Measurements from ENCODE around the gene EXOC6B. TPM values are rescaled to one million over a fixed set of nuclear protein-coding genes. Genes with fewer than 3 reads are reported as not detected.

EXOC6B gene
- total and polyA plus RNA-seq, 10 of the 15 experiments (the other 5 are each of a cell fraction or from before 2014, with no cell fraction given) = 0.23 to 2.2 (median 1.2) TPM

- H3K4me2 ChIP-seq (ENCODE audit: control insufficient read depth, insufficient read depth) = no peak overlapping the region
- ChIA-PET RAD21 (ENCODE audit: unreplicated experiment) (no interaction called here), SMC1A (ENCODE audit: uncharacterized antibody, unreplicated experiment) (no interaction called here), CTCF (interaction anchor here (0.7 to 1.1 kb wide), 4 partner anchors 19 to 197 kb away, joined by 3 read pairs; no protein-coding TSS in a partner anchor), POLR2A (no interaction called here)
- 29% methylated on average over 3 of the region's 3 CpGs for WGBS (ENCODE audit: insufficient coverage, insufficient replicate concordance, low lambda C conversion rate, missing lambda C conversion rate)
- no peaks in the 10 kb centered on the region for H3K4me1 ChIP-seq (ENCODE audit: control insufficient read depth, insufficient read depth, low read length)
- BruUV-seq (replicated peaks) = no TSS peak
- no peaks in the 10 kb centered on the region for H3K9me3 ChIP-seq (replicated peaks; ENCODE audit: control insufficient read depth, insufficient read depth, low read length)
- H3K9ac ChIP-seq (ENCODE audit: control insufficient read depth, insufficient read depth, low read length) = no peak overlapping the region
- H3K36me3 ChIP-seq (ENCODE audit: control insufficient read depth in 2 of 2, insufficient read depth in 2 of 2, low read length in 1 of 2) = no peaks in the 10 kb centered on the region
- no peak for DNase-seq (ENCODE audit: low read depth, low spot score)
- H3K79me2 ChIP-seq (ENCODE audit: control insufficient read depth, insufficient read depth, low read length) = no peaks in the 10 kb centered on the region
- H3K4me3 ChIP-seq = no peak overlapping the region
- intact Hi-C loops (cut with micrococcal nuclease; ENCODE audit: unreplicated experiment) = no loop called here
- in situ Hi-C loops (cut with MboI) = no loop called here
- ATAC-seq = no peak
- no peak for FAIRE-seq
- no peak overlapping the region for H3K27ac ChIP-seq (ENCODE audit: control insufficient read depth, insufficient read depth)
- no peaks in the 10 kb centered on the region for H4K20me1 ChIP-seq (ENCODE audit: control insufficient read depth, insufficient read depth)
- H3K27me3 ChIP-seq (replicated peaks in 1 of 2; ENCODE audit: control insufficient read depth in 2 of 2, insufficient read depth in 2 of 2, low read length in 1 of 2) = no peaks in the 10 kb centered on the region
- H2AFZ ChIP-seq (ENCODE audit: control insufficient read depth, low read depth, low read length) = no peak overlapping the region
- TF ChIP-seq NRF1 (conservative IDR thresholded peaks at IDR 0.05; ENCODE audit: low read depth, low read length) = no peak
- no peak for TF ChIP-seq NFIC (IDR thresholded peaks at IDR 0.05; ENCODE audit: low read depth, low read length)
- TF ChIP-seq ETV6 (conservative IDR thresholded peaks at IDR 0.05 in 1 of 2, IDR thresholded peaks at IDR 0.05 in 1 of 2; ENCODE audit: borderline replicate concordance in 1 of 2, low read depth in 1 of 2) = no peak
- no peak for TF ChIP-seq CUX1 (IDR thresholded peaks at IDR 0.05; ENCODE audit: insufficient replicate concordance, low read depth, low read length)
- no peak for TF ChIP-seq TCF3 (IDR thresholded peaks at IDR 0.05; ENCODE audit: borderline replicate concordance, insufficient read depth, low read depth, low read length)
- no peak for TF ChIP-seq MEF2A (IDR thresholded peaks at IDR 0.05; ENCODE audit: insufficient read depth, low read depth, low read length)
- TF ChIP-seq SIN3A (IDR thresholded peaks at IDR 0.05; ENCODE audit: low read depth, low read length) = no peak
- TF ChIP-seq POLR2AphosphoS2 (IDR thresholded peaks at IDR 0.05; ENCODE audit: low read depth, low read length) = no peak
- TF ChIP-seq, protein P1, sequence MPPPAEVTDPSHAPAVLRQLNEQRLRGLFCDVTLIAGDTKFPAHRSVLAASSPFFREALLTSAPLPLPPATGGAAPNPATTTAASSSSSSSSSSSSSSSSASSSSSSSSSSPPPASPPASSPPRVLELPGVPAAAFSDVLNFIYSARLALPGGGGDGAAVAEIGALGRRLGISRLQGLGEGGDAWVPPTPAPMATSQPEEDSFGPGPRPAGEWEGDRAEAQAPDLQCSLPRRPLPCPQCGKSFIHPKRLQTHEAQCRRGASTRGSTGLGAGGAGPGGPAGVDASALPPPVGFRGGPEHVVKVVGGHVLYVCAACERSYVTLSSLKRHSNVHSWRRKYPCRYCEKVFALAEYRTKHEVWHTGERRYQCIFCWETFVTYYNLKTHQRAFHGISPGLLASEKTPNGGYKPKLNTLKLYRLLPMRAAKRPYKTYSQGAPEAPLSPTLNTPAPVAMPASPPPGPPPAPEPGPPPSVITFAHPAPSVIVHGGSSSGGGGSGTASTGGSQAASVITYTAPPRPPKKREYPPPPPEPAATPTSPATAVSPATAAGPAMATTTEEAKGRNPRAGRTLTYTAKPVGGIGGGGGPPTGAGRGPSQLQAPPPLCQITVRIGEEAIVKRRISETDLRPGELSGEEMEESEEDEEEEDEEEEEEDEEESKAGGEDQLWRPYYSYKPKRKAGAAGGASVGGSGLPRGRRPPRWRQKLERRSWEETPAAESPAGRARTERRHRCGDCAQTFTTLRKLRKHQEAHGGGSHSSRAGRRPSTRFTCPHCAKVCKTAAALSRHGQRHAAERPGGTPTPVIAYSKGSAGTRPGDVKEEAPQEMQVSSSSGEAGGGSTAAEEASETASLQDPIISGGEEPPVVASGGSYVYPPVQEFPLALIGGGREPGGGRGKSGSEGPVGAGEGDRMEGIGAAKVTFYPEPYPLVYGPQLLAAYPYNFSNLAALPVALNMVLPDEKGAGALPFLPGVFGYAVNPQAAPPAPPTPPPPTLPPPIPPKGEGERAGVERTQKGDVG (CRISPR knock-in tag; IDR thresholded peaks at IDR 0.05) = no peak
- no peak for TF ChIP-seq HSF1 (IDR thresholded peaks at IDR 0.05; ENCODE audit: low read depth, low read length)
- no peak for TF ChIP-seq PML (IDR thresholded peaks at IDR 0.05; ENCODE audit: low read length)
These were observed 74.7 kb downstream of the EXOC6B start for GRCh38 chr2:72750977-72751639.

Data from GM12878 (cell line).